Gastrocnemius medialis (tissue), 4 donors: ENCODE results near the gene PPP2R2C. TPM values are rescaled to one million over a fixed set of nuclear protein-coding genes. Genes with fewer than 3 reads are reported as not detected.

ENCODE experiments used
- ATAC-seq, 2 donors: fragments of 150-250 bp; one replicate each; pipeline ENCODE4 v1.9.1; 2016
- DNase-seq, 2 donors: peaks; one replicate each; pipeline ENCODE4 v3.0.0-alpha.2; 2019
- H3K27ac ChIP-seq, 4 donors: fragments of 200-600 bp; sonication (generic); 1 replicate in 1 of 4; 2 replicates in 3 of 4; pipeline ENCODE4 v1.5.1; 2016 to 2018; ENCODE audit warnings: mild to moderate bottlenecking in 2 of 4, moderate library complexity in 1 of 4
- H3K27me3 ChIP-seq, 3 donors: fragments of 200-600 bp; sonication (generic) in 2 of 3; 1 replicate in 1 of 3; 2 replicates in 2 of 3; pipeline versions ENCODE4 v1.5.1 to v1.6.0; 2016 to 2019; ENCODE audit warnings: mild to moderate bottlenecking in 1 of 3, moderate library complexity in 1 of 3
- H3K36me3 ChIP-seq, 2 donors: fragments of 200-600 bp; sonication (generic) in 1 of 2; one replicate each; pipeline ENCODE4 v1.5.1; 2017 to 2018
- H3K4me1 ChIP-seq, 2 donors: fragments of 200-600 bp; sonication (generic) in 1 of 2; one replicate each; pipeline ENCODE4 v1.5.1; 2016 to 2017; ENCODE audit warnings: mild to moderate bottlenecking in 2 of 2
- H3K4me3 ChIP-seq, 4 donors: fragments of 200-600 bp; sonication (generic) in 3 of 4; 1 replicate in 1 of 4; 2 replicates in 3 of 4; pipeline ENCODE4 v1.5.1; 2016 to 2019; ENCODE audit warnings: mild to moderate bottlenecking in 2 of 4
- H3K9me3 ChIP-seq, 3 donors: fragments of 200-600 bp; sonication (generic) in 2 of 3; 1 replicate in 1 of 3; 2 replicates in 2 of 3; pipeline ENCODE4 v1.5.1; 2016 to 2019
- POLR2A ChIP-seq, 2 donors: fragments of 450-650 bp; IDR thresholded peaks; one replicate each; pipeline ENCODE4 v1.6.1; 2017; ENCODE audit warnings: antibody characterized with exemption in 2 of 2, mild to moderate bottlenecking in 2 of 2, moderate library complexity in 2 of 2
- in situ Hi-C, 4 donors: fragments of 200-750 bp; cut with MboI; loops; one replicate each; pipeline versions ENCODE4 v1.15.0 to v1.8.0; 2017; ENCODE audit warnings: low sequenced_read_pairs in 4 of 4
- intact Hi-C: fragments of 100-400 bp; cut with DNase I; formaldehyde crosslinking; loops from one replicate; pipeline ENCODE4 v1.15.1; 2023; ENCODE audit warnings: low total_unique reads
- total RNA-seq, 4 donors: library from RNA; depleted of rRNA; stranded (reverse); fragments of >200 nt; gene quantifications; one replicate each; pipeline versions ENCODE4 v1.1.0 to v1.2.3, GENCODE V29; 2016
- TF ChIP-seq, protein P1 (sequence below), 5 experiments: fragments of 450-650 bp in 3 of 5; fragments of 200-600 bp in 2 of 5; sonication (generic) in 2 of 5; IDR thresholded peaks in 4 of 5; conservative IDR thresholded peaks in 1 of 5; 1 replicate in 4 of 5; 2 replicates in 1 of 5; pipeline ENCODE4 v1.5.1; 2016 to 2019; ENCODE audit warnings: antibody characterized with exemption in 5 of 5, mild to moderate bottlenecking in 3 of 5, moderate library complexity in 3 of 5

The PPP2R2C gene
- total RNA-seq, 4 donors from 2014 or later = 0.44 to 2.7 (median 0.62) TPM

DNA sequence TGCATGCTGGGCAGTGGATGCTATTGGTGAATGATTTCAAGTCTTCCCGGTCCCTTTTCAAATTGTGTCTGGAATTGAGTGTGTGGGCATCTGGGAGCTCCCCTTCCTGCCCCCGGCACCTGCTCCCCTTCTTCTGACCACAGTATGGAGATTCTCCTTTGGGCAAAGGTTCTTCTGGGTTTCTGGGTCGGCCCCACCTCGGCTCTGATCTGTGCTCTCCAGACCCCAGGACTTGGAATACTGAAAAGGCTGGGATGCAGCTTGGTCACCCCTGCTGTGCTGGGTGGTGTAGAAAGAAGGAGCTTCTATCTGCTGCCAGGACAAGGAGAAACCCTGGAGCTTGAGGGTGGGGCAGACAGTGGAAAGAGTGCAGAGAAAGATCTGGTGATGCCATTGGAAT lies 124.0 kb downstream of the PPP2R2C start:
- no peaks in the 10 kb centered on the region for H3K9me3 ChIP-seq
- H3K27me3 ChIP-seq = peaks cover 13 to 26% (median 15%) of the 10 kb centered on the region in 3 donors
- no peak overlapping the region for H3K27ac ChIP-seq
- no peaks in the 10 kb centered on the region for H3K4me1 ChIP-seq
- H3K36me3 ChIP-seq = no peaks in the 10 kb centered on the region
- intact Hi-C loops = no loop called here
- H3K4me3 ChIP-seq = no peak overlapping the region
- in situ Hi-C loops = no loop called here
- no peak for DNase-seq
- TF ChIP-seq, protein P1, sequence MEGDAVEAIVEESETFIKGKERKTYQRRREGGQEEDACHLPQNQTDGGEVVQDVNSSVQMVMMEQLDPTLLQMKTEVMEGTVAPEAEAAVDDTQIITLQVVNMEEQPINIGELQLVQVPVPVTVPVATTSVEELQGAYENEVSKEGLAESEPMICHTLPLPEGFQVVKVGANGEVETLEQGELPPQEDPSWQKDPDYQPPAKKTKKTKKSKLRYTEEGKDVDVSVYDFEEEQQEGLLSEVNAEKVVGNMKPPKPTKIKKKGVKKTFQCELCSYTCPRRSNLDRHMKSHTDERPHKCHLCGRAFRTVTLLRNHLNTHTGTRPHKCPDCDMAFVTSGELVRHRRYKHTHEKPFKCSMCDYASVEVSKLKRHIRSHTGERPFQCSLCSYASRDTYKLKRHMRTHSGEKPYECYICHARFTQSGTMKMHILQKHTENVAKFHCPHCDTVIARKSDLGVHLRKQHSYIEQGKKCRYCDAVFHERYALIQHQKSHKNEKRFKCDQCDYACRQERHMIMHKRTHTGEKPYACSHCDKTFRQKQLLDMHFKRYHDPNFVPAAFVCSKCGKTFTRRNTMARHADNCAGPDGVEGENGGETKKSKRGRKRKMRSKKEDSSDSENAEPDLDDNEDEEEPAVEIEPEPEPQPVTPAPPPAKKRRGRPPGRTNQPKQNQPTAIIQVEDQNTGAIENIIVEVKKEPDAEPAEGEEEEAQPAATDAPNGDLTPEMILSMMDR (IDR thresholded peaks at IDR 0.05 in 4 of 5, conservative IDR thresholded peaks at IDR 0.05 in 1 of 5) = no peak
- no peak for TF ChIP-seq POLR2A (IDR thresholded peaks at IDR 0.05)
- ATAC-seq = no peak

DNA sequence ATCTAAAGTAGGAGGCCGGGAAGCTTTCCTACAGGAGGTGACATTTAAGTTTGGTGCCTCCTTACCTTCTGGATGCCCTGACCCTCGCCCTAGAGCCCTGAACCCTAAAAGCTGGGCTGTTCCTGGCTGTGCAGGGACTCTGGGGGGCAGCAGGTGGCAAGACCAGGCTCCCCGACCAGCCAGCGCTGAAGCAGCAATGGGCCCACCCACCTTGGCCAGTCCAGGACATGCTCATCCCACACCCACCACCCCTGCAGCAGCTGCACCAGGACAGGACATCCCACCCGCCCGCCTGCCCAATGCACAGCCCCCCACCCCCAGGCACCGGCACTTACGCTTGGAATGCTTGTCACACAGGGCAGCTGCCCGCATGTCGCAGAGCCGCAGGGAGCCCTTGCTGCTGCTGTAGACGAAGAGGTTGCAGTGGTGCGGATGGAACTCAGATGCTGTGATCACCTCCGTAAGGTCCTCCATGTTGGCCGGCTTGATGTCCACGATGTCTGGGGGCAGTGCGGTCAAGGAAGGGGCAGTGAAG lies 124.8 kb downstream of the PPP2R2C start:
- Histone ChIP-seq H3K4me3 (no peak overlapping the region), H3K4me1 (no peaks in the 10 kb centered on the region), H3K36me3 (no peaks in the 10 kb centered on the region), H3K9me3 (no peaks in the 10 kb centered on the region), H3K27ac (no peak overlapping the region), H3K27me3 (peaks cover 15 to 26% (median 16%) of the 10 kb centered on the region in 3 donors)
- intact Hi-C loops (no loop called here), in situ Hi-C loops (no loop called here)
- DNase-seq (no peak), ATAC-seq (no peak)
- TF ChIP-seq, protein P1 (IDR thresholded peaks at IDR 0.05 in 4 of 5, conservative IDR thresholded peaks at IDR 0.05 in 1 of 5) = no peak
- TF ChIP-seq POLR2A (IDR thresholded peaks at IDR 0.05) = no peak

DNA sequence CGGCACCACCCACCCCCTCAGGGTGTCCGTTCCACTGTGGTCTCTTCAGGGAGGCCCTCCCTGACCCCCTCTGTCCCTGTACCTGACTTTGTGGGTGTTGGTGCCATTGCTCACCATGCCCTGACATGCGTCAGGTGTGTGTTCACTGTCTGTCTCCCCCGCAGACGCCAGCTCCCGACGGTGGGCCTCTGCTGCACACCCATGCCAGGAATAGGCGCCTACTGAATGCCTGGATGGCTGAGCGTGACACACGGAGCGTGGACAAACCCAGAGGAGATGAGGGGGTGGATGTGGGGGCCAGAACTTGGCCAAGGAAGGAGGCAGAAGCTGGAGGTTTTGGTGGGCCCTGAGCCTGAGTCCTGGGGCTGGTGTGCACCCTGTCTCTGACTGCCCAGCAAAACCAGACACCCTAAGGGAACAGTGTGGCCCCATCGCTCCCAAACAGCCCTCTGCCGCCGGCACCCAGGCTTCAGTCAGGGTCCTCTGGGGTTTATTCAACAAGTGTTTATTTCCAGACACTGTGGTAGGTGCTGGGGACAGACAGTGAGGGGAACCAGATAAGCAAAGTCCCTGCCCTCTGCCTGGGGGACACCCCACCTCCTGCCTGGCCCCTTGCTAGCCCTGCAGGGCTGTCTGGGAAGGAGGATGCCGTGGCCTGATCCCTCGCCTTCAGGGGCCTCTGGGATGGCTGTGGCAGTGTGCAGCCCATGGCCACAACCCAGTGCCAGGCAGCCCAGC lies 125.9 kb downstream of the PPP2R2C start:
- Histone ChIP-seq H3K36me3 (no peaks in the 10 kb centered on the region), H3K27ac (no peak overlapping the region), H3K9me3 (no peaks in the 10 kb centered on the region), H3K4me1 (no peaks in the 10 kb centered on the region), H3K4me3 (no peak overlapping the region), H3K27me3 (peaks cover 15 to 25% (median 16%) of the 10 kb centered on the region in 3 donors)
- DNase-seq = no peak
- no peak for ATAC-seq
- intact Hi-C loops (no loop called here), in situ Hi-C loops (no loop called here)
- TF ChIP-seq, protein P1 (IDR thresholded peaks at IDR 0.05 in 4 of 5, conservative IDR thresholded peaks at IDR 0.05 in 1 of 5) = no peak
- no peak for TF ChIP-seq POLR2A (IDR thresholded peaks at IDR 0.05)

DNA sequence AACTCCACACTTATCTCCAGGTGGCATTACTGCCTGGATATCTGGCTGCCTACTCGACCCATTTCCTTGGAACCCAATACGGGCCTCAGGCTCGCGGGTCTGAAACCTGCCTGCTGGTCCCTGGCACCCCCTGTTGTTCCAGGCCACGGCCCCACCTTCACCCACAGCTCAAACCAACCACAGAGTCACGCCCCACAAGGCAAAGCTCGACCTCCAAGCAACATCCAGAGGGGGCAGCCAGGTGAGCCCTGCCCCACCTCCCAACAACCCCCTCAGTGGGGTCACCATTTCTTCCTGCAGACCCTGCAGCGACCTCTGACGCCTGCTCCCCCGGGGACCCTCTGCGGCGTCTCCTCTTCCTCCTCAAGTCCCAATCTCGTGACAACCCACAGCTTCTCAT lies 126.5 kb downstream of the PPP2R2C start:
- H3K9me3 ChIP-seq = no peaks in the 10 kb centered on the region
- intact Hi-C loops (no loop called here), in situ Hi-C loops (no loop called here)
- H3K36me3 ChIP-seq = no peaks in the 10 kb centered on the region
- no peaks in the 10 kb centered on the region for H3K4me1 ChIP-seq
- H3K27ac ChIP-seq = no peak overlapping the region
- H3K4me3 ChIP-seq = no peak overlapping the region
- H3K27me3 ChIP-seq = peaks cover 15 to 22% (median 16%) of the 10 kb centered on the region in 3 donors
- DNase-seq (no peak), ATAC-seq (no peak)
- TF ChIP-seq POLR2A (IDR thresholded peaks at IDR 0.05) = no peak

DNA sequence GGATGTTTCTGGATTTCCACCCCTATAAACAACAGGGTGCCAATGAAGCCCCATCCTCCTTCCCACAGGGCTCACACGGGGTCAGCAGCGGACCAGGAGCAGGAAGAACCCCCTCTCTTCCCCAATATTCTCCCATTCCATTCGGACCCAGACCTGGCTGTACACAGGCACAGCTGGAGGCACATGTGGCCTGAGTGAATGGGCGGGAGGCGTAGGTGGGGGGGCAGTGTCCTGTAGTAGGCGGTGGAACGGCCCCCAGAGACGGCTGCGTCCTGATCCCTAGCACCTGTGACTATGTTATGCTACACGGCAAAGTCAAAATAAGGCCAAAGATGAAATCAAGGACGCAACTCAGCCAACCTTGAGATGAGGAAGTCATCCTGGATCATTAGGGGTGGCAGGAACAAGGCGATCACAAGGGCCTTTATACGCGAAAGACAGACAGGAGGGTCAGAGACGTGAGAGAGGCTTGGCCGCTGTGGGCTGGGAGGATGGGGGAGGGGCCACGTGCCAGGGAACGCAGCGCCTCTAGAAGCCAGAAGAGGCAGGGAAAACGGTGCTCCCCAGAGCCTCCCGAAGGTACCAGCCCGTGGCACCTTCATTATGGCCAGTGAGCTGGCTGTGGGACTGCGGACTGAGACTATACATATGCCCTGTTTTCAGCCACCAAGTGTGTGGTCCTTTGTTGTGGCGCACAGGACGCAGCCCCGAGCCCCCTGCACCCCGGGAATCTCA lies 127.2 kb downstream of the PPP2R2C start:
- intact Hi-C loops (no loop called here), in situ Hi-C loops (no loop called here)
- Histone ChIP-seq H3K9me3 (no peaks in the 10 kb centered on the region), H3K27ac (no peak overlapping the region), H3K36me3 (no peaks in the 10 kb centered on the region), H3K4me1 (no peaks in the 10 kb centered on the region), H3K27me3 (peaks cover 18 to 23% (median 19%) of the 10 kb centered on the region in 3 donors), H3K4me3 (no peak overlapping the region)
- TF ChIP-seq, protein P1 (IDR thresholded peaks at IDR 0.05 in 4 of 5, conservative IDR thresholded peaks at IDR 0.05 in 1 of 5) = no peak
- TF ChIP-seq POLR2A (IDR thresholded peaks at IDR 0.05) = no peak
- DNase-seq = no peak
- ATAC-seq = no peak
